Measurements from ENCODE around the gene TDP1. TPM values are rescaled to one million over a fixed set of nuclear protein-coding genes. Genes with fewer than 3 reads are reported as not detected.
"Not testable (repeated sequence)": the region's sequence is repeated elsewhere in the genome, so short reads cannot be mapped to it uniquely, and the experiment has no call there.

The TDP1 gene
- total and polyA plus RNA-seq, 2 of the 4 experiments (the other 2 are of a cell fraction): 23.3 to 53.1 TPM

DNA sequence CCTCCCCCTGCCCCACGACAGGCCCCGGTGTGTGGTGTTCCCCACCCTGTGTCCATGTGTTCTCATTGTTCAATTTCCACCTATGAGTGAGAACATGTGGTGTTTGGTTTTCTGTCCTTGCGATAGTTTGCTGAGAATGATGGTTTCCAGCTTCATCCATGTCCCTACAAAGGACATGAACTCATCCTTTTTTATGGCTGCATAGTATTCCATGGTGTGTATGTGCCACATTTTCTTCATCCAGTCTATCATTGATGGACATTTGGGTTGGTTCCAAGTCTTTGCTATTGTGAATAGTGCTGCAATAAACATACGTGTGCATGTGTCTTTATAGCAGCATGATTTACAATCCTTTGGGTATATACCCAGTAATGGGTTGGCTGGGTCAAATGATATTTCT, 70.9 kb downstream of the TDP1 start:
- ATAC-seq (ENCODE audit: low read depth); H2BK20ac ChIP-seq (ENCODE audit: low read depth, low read length); dilution Hi-C loops (cut with HindIII; ENCODE audit: low sequenced_read_pairs, unreplicated experiment); H3K27ac ChIP-seq (ENCODE audit: insufficient read depth, low read length); H3K23ac ChIP-seq (ENCODE audit: low read depth, low read length); H3K9me1 ChIP-seq (ENCODE audit: insufficient read depth, low read length); H3K14ac ChIP-seq (replicated peaks; ENCODE audit: low read depth, low read length); H3K18ac ChIP-seq (ENCODE audit: low read depth, low read length); H4K20me1 ChIP-seq (ENCODE audit: insufficient read depth, low read length); H3K56ac ChIP-seq (ENCODE audit: extremely low read depth, insufficient read depth, low read length); BruUV-seq (replicated peaks); H3K4ac ChIP-seq (ENCODE audit: low read depth, low read length); H3K9me3 ChIP-seq (ENCODE audit: control insufficient read depth, insufficient read depth, low read length); H4K8ac ChIP-seq (ENCODE audit: low read depth in 2 of 2, low read length in 2 of 2); H2BK5ac ChIP-seq (ENCODE audit: low read depth, low read length, poor library complexity, severe bottlenecking); H4K5ac ChIP-seq (ENCODE audit: low read depth, low read length); H2BK15ac ChIP-seq (ENCODE audit: low read depth, low read length); H2BK120ac ChIP-seq (ENCODE audit: low read depth, low read length); CTCF ChIA-PET; H3K4me2 ChIP-seq (ENCODE audit: low read depth, low read length); H3K9ac ChIP-seq (ENCODE audit: low read depth, low read length); POLR2A ChIA-PET (ENCODE audit: unreplicated experiment); H3K4me3 ChIP-seq (ENCODE audit: insufficient read depth, low read depth, low read length); H3K79me1 ChIP-seq (ENCODE audit: low read depth in 1 of 2, low read length in 2 of 2); DNase-seq; intact Hi-C loops (cut with micrococcal nuclease); in situ Hi-C loops (cut with MboI; ENCODE audit: low sequenced_read_pairs); H3K27me3 ChIP-seq (ENCODE audit: control insufficient read depth, insufficient read depth, low read length); H2AK5ac ChIP-seq (ENCODE audit: low read depth, low read length); H3K4me1 ChIP-seq (ENCODE audit: control insufficient read depth, insufficient read depth, low read length); H4K91ac ChIP-seq (ENCODE audit: insufficient read depth, low read depth, low read length); H2AFZ ChIP-seq (replicated peaks; ENCODE audit: low read length, poor library complexity); H2AK9ac ChIP-seq (replicated peaks; ENCODE audit: low read depth, low read length, poor library complexity): not testable (repeated sequence)
- no CpG with 5 or more reads among the region's 4 CpGs for WGBS, 2 experiments (ENCODE audit: extremely low coverage in 2 of 2, insufficient read length in 1 of 2)
- H3K36me3 ChIP-seq (ENCODE audit: control insufficient read depth, insufficient read depth, low read length): peaks cover 26% of the 10 kb centered on the region
